Measurements from ENCODE around the gene LRRN4.
"Not testable (repeated sequence)": the region's sequence is repeated elsewhere in the genome, so short reads cannot be mapped to it uniquely, and the experiment has no call there.

The LRRN4 gene

DNA sequence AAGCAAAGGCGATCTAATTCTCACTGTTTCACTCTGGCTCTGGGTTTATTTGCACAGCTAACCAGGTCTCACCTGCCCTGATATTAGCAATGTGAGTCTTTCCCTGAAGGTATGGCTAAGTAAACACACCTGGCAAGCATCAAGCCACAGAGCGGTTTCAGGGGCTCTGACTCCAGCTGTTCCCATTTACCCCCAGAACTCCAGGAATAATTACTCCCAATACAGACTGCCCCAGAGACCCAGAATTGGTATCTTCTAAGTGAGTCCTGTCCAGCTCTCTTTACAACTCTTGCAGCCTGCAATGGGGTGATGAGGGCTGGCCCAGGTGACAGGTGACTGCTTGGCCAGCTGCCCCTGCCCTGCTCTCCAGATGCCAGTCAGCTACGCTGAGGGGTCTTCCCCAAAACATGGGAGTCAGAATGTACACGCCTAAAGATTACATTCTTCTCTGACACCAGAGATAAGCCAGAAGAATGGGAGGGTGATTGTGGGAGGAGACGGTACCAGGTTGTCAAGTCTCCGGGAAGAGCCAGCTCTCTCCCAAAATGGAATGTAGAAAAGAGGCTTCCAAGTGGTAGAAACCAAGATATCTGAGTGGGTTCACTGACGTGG, 4.9 kb upstream of the LRRN4 start:
- no peak for DNase-seq

DNA sequence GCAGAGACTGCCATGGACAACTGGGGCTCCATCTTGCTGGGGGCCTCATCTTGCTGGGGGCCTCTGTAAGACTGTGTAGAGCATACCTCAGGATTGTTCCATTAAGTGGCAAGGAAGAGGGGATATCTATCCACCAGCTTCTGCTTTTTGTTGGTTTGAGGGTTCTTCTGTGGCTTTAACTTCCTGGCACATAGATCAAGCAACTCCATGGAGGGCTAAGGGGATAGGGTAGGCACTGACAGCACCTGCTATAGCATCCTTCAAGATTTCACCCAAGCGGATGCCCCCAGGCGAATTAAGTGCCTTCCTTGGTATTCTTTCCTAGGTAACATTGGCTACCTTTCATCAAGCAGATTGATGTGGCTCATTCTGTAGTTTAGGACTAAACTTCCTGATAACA, 3.8 kb upstream of the LRRN4 start:
- no peak for DNase-seq

- DNase-seq: no peak
These were observed 3.3 kb upstream of the LRRN4 start for GRCh38 chr20:6057139-6057538.

GRCh38 chr20:6055981-6056569, 2.2 kb upstream of the LRRN4 start:
- DNase-seq: no peak

GRCh38 chr20:6055161-6055783, 1.4 kb upstream of the LRRN4 start:
- no peak for DNase-seq

DNA sequence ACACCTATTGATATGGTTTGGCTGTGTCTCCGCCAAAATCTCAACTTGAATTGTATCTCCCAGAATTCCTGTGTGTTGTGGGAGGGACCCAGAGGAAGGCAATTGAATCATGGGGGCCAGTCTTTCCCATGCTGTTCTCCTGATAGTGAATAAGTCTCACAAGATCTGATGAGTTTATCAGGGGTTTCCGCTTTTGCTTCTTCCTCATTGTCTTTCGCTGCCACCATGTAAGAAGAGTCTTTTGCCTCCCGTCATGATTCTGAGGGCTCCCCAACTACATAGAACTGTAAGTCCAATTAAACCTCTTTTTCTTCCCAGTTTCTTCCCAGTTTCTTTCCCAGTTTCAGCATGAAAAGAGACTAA, 810 bp upstream of the LRRN4 start:
- DNase-seq: not testable (repeated sequence)

- DNase-seq: no peak
These were observed 640 bp downstream of the LRRN4 start for GRCh38 chr20:6053064-6053775.

- no peak for DNase-seq
These were observed 2.4 kb downstream of the LRRN4 start for GRCh38 chr20:6051505-6051904.

- no peak for DNase-seq
These were observed 5.5 kb downstream of the LRRN4 start for GRCh38 chr20:6048391-6048790.

- no peak for DNase-seq
These were observed 7.4 kb downstream of the LRRN4 start for GRCh38 chr20:6046432-6046831.

DNA sequence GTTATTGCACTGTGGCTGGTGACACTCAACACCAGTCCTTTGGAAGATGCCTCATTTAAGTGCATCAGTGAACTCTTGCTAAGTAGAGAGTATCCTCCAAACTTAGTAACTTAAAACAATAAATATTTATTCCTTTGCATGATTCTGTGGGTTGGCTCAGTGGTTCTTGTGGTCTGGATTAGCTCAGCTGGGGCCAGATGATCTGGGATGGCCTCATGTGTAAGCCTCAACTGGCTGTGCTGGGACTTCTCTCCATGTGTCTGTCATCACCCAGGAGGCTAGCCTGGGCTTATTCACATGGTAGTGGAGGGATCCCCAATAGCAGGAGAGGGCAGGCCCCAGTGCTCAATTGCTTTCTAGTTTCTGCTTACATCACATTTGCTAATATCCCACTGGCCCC, 8.3 kb downstream of the LRRN4 start:
- DNase-seq: no peak

DNA sequence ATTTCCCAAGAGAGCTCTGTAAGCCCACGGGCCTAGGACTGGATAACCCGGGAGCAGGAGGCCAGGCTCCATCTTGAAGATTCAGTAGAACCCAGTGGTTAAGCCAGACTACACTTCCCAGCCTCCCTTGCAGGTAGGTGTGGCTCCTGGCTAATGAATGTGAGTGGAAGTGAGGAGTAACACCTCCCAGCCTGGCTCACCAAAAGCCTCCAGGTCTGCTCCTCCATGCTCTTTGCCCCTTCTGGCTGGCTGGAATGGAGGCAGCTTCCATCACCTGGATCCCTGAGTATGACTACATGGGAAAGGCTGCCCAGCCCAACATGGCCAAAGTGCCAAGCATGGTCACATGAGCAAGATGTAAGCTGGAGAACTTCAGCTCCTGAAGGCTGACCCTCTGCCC, 9.7 kb downstream of the LRRN4 start:
- no peak for DNase-seq

DNA sequence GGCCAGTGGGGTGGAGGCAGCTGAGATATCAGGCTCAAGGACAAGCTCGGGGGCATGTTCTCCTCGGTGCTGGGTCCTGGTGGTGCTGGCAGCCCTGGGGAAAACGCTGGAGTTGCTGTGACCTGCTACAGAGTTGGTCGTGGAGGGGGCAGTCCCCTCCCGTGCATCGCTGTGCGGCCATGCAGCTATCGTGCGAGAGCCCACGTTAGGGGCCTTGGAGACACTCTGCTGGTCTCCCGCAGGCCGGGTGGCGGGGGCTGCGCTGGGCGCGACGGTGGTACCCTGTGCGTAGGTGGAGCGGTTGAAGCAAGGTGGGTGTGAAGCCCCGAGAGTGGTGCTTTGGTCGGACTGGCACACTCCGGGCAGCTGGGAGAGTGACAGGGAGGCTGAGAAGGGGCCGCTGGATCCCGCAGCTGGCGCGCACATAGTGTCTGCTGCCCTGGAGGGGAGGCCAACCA, 12.0 kb downstream of the LRRN4 start:
- no peak for DNase-seq

DNA sequence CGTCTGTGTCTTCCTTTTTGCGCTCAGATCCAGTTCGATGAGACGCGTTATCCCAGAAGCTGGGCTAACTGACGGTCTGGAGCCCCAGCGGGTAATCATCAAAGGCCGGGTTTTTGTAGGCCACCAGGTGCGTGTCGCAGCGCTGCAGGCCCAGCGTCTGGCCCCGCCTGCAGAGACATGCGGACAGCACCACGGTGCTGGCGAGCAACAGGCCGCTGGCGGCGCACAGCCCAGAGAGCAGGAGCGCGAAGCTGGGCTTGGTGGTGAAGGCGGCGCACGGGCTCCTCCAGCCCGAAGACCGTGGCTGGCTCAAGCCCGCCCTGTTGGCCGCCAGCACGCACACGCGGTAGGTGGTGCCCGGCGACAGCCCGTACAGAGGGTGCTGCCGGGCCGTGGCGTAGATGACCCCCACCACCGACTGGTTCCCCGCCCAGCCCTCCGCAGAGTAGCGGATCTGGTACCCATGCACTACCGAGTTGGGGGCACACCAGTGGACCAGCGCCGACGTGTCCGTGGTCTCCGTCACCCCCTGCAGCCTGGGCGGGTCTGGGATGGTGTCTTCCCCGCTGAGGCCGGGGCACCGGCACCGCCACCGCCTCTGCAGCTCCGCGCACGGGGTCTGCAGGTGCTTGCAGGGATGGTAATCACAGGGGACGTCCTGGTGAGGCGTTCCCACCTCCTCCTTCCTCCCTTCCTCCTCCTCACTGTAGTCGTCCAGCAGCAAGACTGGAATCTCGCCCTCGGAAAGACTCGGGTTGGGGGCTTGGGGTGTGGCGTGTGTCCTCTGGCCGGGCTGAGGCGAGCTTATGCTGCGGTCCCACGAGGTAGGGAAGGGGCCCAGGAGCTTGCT, 12.7 kb downstream of the LRRN4 start:
- DNase-seq: no peak

GRCh38 chr20:6040540-6040939, 13.3 kb downstream of the LRRN4 start:
- no peak for DNase-seq

GRCh38 chr20:6039766-6040165, 14.1 kb downstream of the LRRN4 start:
- DNase-seq: no peak

GRCh38 chr20:6038256-6038655, 15.6 kb downstream of the LRRN4 start:
- no peak for DNase-seq

- no peak for DNase-seq
These were observed 16.8 kb downstream of the LRRN4 start for GRCh38 chr20:6037082-6037481.

DNA sequence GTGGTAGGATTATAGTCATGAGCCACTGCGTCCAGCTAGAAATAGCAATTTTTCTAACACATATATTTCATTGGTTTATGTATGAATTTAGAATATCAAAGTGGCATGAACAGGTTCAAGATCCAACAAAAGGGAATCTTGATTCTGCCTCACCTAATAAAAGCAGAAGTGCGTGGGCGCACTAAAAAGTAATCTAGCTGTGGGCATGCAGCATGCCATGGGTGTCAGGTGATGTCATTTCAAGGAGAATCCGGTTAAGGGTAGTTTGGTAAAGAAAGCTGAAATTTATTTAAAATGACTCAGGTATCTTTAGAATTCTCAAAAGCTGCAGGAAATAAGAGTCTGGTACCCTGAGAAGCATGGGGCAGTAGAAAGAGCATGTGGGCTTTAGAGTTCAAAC, 17.6 kb downstream of the LRRN4 start:
- no peak for DNase-seq

DNA sequence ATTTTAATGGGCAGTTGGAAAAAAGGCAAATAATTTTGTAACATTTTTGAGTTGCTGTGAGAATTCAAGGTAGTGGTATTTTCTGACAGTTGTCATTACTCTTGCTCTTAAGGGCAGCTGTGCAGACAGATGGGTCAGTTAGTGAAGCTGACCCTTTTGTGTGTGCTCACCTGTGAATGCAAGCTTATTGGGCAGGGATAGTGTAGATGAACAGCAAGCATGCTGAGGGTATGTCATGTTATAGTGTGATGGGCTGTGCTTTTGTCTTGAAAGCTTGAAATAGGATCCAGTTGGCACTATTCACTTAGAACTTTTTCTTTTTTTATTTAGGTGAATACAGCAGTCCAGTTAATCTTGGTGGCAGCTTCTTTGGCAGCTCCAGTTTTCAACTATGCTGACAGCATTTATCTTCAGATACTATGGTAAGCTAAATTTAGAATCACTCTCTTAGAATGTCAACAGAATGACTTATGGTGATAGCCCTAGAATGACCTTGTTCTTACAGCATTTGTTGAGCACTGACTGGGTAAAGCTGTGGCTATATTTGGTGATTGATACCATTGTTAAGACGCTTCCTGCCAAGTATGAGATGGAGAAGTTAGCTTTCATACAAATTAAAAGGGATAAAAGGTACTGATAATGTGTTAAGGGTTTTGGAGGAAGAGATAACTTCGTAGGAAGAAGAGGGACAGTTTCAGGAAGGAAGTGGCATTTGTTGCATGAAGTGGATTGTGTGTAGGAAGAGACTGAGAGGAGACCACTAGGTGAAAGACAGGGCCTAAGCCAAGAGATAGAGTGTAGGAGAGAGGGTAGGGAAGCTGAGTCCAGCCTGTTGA, 19.5 kb downstream of the LRRN4 start:
- no peak for DNase-seq

DNA sequence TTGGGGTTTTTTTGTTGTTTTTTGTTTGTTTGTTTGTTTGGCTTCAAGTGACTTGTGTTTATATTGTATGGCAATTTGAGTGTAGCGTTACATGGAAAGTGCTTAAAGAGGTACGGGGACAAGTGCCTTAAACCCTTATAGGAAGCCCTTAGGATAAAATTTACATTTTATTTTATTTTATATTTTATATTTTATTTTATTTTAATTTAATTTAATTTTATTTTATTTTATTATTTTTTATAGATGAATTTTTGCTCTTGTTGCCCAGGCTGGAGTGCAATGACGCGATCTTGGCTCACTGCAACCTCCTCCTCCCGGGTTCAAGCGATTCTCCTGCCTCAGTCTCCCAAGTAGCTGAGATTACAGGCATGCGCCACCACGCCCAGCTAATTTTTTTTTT, 21.0 kb downstream of the LRRN4 start:
- not testable (repeated sequence) for DNase-seq

- DNase-seq: no peak
These were observed 23.3 kb downstream of the LRRN4 start for GRCh38 chr20:6030453-6031080.

Data from CD4-positive, alpha-beta T cell treated with Interleukin-21 for 1 hour (primary cell).